NCI-H82 (cell line): ENCODE results near the gene GNAQ.
"Not testable (repeated sequence)": the region's sequence is repeated elsewhere in the genome, so short reads cannot be mapped to it uniquely, and the experiment has no call there.

Experiments
- DNase-seq: peaks from one replicate; lab custom pipeline; 2025; lab: John Stamatoyannopoulos, UW

Gene GNAQ

DNA sequence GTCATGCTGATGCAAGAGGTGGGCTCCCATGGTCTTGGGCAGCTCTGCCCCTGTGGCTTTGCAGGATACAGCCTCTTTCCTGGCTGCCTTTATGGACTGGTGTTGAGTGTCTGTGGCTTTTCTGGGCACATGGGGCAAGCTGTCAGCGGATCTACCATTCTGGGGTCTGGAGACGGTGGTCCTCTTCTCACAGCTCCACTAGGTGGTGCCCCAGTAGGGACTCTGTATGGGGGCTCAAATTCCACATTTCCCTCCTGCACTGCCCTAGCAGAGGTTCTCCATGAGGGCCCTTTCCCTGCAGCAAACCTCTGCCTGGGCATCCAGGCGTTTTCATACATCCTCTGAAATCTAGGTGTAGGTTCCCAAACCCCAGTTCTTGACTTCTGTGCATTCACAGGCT lies 340.9 kb downstream of the GNAQ start:
- peak; percentile 1 for DNase-seq

DNA sequence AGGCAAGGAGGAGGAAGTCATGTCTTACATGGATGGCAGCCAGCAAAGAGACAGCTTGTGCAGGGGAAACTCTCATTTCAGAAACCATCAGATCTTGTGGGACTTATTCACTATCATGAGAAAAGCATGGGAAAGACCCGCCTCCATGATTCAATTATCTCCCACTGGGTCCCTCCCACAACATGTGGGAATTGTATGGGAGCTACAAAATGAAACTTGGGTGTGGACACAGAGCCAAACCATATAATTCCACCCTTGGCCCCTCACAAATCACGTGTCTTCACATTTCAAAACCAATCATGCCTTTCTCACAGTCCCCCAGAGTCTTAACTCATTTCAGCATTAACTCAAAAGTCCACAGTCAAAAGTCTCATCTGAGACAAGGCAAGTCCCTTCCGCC lies 341.5 kb downstream of the GNAQ start:
- DNase-seq: not testable (repeated sequence)

DNA sequence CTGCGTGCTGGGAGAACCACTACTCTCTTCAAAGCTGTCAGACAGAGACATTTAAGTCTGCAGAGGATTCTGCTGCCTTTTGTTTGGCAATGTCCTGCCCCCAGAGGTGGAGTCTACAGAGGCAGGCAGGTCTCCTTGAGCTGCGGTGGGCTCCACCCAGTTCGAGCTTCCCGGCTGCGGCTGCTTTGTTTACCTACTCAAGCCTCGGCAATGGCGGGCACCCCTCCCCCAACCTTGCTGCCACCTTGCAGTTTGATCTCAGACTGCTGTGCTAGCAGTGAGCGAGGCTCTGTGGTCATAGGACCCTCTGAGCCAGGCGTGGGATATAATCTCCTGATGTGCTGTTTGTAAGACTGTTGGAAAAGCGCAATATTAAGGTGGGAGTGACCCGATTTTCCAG lies 343.9 kb downstream of the GNAQ start:
- DNase-seq: not testable (repeated sequence)

DNA sequence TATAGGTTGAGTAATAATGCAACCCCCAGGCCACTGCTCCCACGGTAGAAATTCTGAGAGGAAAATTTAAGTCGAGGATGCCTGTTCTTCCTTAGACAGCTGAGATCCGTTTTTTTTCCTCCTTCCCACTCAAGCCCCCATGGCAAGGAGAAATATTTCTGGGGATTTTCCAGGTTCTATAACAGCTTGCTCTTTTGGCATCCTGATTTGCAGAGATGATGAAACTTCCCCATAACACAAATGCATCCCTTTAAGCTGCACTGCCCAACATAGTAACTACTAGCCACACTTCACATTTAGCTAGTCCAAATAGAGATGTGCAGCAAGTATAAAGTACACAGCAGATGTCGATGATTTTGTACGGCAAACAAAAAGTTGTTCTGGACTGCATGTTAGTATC lies 351.0 kb downstream of the GNAQ start:
- no peak for DNase-seq

DNA sequence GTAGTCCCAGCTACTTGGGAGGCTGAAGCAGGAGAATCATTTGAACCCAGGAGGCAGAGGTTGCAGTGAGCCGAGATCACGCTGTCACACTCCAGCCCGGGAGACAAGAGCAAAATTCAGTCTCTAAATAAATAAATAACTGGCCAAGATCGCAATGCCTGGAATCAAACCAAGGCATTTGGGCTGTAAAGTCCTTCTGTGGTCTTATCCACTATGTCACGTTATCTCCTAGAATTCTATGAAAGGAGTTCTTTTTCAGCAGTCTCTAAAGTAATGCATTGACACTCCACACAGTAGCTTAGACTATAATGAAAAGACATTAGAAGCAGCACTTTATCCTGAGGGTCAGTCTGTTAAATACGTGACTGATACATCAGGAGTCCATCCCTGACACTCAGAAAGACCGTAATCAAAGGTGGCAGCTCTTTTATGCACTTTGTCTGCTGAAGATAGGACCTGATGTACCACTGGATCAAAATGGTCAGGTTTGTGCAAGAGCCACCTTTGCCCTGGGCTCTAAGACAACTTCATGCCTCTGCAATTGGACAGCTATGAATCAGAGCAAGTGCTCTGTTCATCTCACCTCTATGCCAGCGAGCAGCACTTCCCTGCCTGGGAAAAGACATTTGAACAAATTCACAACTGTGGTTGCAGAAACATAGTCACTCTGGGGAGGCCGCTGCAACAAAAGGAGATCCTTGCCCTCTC lies 351.8 kb downstream of the GNAQ start:
- DNase-seq: no peak

DNA sequence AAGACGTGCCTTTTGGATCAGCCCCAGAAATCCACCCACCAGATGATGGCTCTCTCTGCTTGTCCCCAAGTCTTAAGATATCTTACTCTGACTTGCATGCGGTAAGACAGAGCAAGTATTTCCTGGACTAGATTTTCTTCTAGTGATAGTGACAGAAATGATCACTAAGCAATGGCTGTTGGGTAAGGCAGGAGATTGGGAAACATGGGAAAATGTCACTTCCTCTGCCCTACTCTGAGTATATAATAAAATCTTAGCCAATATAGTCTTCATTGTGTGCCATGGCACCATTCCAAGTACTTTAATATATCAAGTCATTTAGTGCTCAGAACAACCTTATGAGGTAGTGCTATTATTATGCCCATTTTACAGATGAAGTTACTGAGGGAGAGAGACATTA lies 352.5 kb downstream of the GNAQ start:
- DNase-seq: no peak

DNA sequence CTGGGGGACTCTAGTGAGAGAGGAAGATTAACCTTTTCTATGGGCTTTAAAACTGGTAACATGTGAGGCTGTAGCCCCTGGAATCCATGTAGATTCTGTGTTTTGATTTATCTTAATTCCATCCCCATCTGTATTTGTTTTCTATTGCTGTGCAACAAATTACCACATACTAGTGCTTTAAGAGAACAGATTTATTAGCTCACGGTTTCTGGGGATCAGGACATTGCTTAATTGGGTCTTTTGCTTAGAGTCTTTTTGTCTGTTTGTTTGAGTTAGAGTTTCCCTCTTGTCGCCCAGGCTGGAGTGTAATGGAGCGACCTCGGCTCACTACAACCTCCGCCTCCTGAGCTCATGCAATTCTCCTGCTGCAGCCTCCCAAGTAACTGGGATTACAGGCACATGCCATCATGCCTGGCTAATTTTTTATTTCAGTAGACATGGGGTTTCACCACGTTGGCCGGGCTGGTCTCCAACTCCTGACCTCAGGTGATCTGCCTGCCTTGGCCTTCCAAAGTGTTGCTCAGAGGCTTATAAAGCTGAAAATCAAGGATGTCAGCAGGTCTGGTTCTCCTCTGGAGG lies 353.6 kb downstream of the GNAQ start:
- no peak for DNase-seq

DNA sequence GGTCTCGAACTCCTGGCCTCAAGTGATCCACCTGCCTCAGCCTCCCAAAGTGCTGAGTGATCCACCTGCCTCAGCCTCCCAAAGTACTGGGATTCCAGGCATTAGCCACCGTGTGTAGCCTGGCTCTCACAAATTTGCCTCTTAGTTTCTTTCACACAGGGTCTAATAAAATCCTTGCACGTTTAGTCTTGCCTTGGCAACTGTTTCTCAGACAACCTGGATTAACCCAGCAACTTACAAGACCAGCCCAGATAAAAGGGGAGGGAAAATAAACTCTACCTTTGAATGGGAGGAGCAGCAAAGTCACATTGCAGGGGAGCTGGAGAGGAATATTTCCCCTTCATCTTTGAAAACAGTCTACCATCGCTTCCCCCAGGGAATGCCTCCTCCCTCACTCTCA lies 354.2 kb downstream of the GNAQ start:
- no peak for DNase-seq

DNA sequence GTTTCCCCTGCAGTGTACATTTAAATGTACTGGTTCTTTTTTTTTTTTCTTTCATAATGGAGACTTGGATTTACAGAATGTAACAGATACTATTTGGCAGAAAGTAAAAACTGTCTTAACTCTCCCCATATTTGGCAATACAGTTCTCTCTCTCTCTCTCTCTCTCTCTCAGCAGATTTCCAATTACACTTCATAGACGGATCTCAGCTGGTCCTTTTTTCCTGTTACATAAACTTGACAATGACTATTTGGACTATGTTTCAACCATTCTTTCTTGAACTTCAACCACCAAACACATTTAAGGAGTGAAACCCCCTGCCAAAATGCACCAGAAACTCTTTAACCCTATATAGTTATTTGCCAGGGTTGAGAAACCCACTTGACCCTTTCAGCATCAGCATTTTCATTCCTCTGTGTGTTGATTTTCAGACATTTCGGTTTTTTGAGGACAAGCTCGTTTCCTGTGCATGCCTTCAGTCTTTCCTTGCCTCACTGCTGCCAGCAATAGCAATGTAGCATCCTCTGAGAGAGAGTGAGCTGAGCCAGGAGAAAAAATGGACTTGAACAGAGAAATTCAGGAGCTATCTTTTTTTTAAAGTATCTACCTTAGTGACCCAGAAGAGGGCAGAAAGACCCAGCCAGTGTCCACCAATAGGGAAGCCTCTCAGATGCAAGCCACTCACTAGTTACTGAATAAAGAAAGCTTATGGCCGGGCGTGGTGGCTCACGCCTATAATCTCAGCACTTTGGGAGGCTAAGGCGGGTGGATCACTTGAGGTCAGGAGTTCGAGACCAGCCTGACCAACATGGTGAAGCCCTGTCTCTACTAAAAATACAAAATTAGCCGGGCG lies 357.4 kb downstream of the GNAQ start:
- no peak for DNase-seq

DNA sequence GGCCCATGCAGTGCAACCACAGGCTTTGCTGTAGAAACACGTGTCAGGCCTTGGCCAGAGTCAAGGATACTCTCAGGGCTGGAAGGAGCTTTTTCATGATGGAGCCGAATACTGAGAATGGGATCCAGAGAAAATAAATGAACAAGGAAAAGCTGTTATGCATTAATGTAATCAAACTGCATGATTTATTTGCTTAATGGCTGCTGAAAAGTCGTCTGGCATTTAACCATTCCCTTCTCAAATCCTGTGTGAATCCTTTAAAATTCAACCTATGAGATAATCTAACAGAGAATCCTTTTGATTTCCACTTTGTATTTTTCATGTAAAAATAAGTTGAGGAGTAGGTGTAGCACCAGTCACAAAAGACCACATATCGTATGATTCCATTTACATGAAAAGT lies 359.4 kb downstream of the GNAQ start:
- no peak for DNase-seq

DNA sequence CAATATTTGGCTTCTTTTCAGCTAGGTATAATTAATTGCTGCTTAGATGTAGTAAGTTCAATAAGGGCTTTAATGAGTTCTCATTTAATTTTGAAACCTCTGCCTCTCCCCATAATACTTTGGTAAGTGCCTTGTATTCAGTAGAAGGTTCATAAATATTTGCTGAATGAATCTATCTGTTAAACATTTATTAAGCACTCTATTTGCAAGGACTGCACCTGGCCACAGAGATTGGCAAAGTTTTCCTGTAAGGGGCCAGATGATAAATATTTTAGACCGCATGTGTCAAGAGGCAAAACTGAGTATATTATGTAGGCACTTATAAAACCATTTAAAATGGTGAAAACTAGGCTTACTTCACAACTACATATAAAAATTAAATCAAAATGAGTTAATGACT lies 364.5 kb downstream of the GNAQ start:
- no peak for DNase-seq
